H1 (cell line): Measurements from ENCODE around the gene EPB41L4B. TPM values are rescaled to one million over a fixed set of nuclear protein-coding genes. Genes with fewer than 3 reads are reported as not detected.

Experiments
- CTCF ChIA-PET: fragments of 300-600 bp; sonication (Branson Sonifier 250); formaldehyde crosslinking; loops from one replicate; lab custom pipeline; 2021; ENCODE audit not compliant: partially characterized antibody; lab: Charles Lee
- POLR2A ChIA-PET: fragments of 300-600 bp; sonication (Branson Sonifier 250); formaldehyde crosslinking; loops from one replicate; lab custom pipeline; 2021; ENCODE audit warnings: inconsistent platforms; ENCODE audit not compliant: partially characterized antibody; lab: Charles Lee
- DNase-seq, 2 experiments: peaks; one replicate each; pipeline versions ENCODE4 v3.0.0 to v3.0.0-alpha.2; 2010 to 2022; ENCODE audit warnings: low spot score in 2 of 2, low read depth in 1 of 2, mixed read lengths in 1 of 2
- FAIRE-seq: peaks from 2 replicates; lab custom pipeline; 2011; peaks lifted over from hg19 to GRCh38; lab: Jason Lieb, UNC
- H2AFZ ChIP-seq: 2 replicates; pipeline ENCODE4 v1.8.1; 2012; ENCODE audit warnings: low read length, inconsistent platforms
- H2AK5ac ChIP-seq: 2 replicates; pipeline ENCODE4 v1.6.1; 2013; ENCODE audit warnings: low read depth, low read length
- H2BK120ac ChIP-seq: replicated peaks from 2 replicates; pipeline ENCODE3; 2013; ENCODE audit warnings: low read depth, low read length, inconsistent platforms
- H2BK12ac ChIP-seq: 2 replicates; pipeline ENCODE4 v1.6.1; 2013; ENCODE audit warnings: low read depth, low read length
- H2BK15ac ChIP-seq: 2 replicates; pipeline ENCODE4 v1.6.1; 2013; ENCODE audit warnings: low read length
- H2BK20ac ChIP-seq: 2 replicates; pipeline ENCODE4 v1.6.1; 2013; ENCODE audit warnings: low read length
- H2BK5ac ChIP-seq: 2 replicates; pipeline ENCODE4 v1.6.1; 2013; ENCODE audit warnings: low read depth, low read length
- H3K14ac ChIP-seq: 2 replicates; pipeline ENCODE4 v1.6.1; 2013; ENCODE audit warnings: inconsistent platforms; ENCODE audit not compliant: insufficient read length
- H3K18ac ChIP-seq: 2 replicates; pipeline ENCODE4 v1.6.1; 2013; ENCODE audit warnings: low read length; ENCODE audit errors: extremely low read depth
- H3K23ac ChIP-seq: 2 replicates; pipeline ENCODE4 v1.6.1; 2013; ENCODE audit warnings: inconsistent platforms; ENCODE audit not compliant: insufficient read length
- H3K23me2 ChIP-seq: 2 replicates; pipeline ENCODE4 v1.6.1; 2013; ENCODE audit warnings: low read depth, low read length
- H3K27ac ChIP-seq: 2 replicates; pipeline ENCODE4 v1.6.1; 2011; ENCODE audit warnings: low read depth, low read length, inconsistent platforms
- H3K27me3 ChIP-seq, 4 experiments: replicated peaks in 1 of 4; 1 replicate in 1 of 4; 2 replicates in 3 of 4; pipeline versions ENCODE4 v1.6.1 to v1.8.1; 2011 to 2013; ENCODE audit warnings: low read length in 3 of 4, mild to moderate bottlenecking in 3 of 4, inconsistent platforms in 2 of 4, mixed read lengths in 2 of 4, moderate library complexity in 1 of 4; ENCODE audit not compliant: control insufficient read depth in 3 of 4, insufficient read depth in 3 of 4; ENCODE audit errors: extremely low read depth in 1 of 4
- H3K36me3 ChIP-seq, 4 experiments: 2 replicates each; pipeline versions ENCODE4 v1.6.1 to v1.8.1; 2011 to 2013; ENCODE audit warnings: mild to moderate bottlenecking in 4 of 4, low read length in 3 of 4, moderate library complexity in 2 of 4, control low read depth in 1 of 4, inconsistent platforms in 1 of 4; ENCODE audit not compliant: insufficient read depth in 4 of 4, control insufficient read depth in 2 of 4
- H3K4ac ChIP-seq: replicated peaks from 2 replicates; pipeline ENCODE3; 2013; ENCODE audit warnings: low read length, low read depth, mixed read lengths, inconsistent platforms; ENCODE audit not compliant: insufficient read length
- H3K4me1 ChIP-seq, 4 experiments: replicated peaks in 1 of 4; 1 replicate in 1 of 4; 2 replicates in 3 of 4; pipeline versions ENCODE4 v1.6.1 to v1.8.1; 2011 to 2013; ENCODE audit warnings: low read length in 3 of 4, inconsistent platforms in 2 of 4, mixed read lengths in 1 of 4; ENCODE audit not compliant: insufficient read depth in 4 of 4, control insufficient read depth in 3 of 4
- H3K4me2 ChIP-seq, 2 experiments: 2 replicates each; pipeline versions ENCODE4 v1.6.1 to v1.8.1; 2011 to 2013; ENCODE audit warnings: low read depth in 2 of 2, low read length in 2 of 2, control low read depth in 1 of 2, inconsistent platforms in 1 of 2, mild to moderate bottlenecking in 1 of 2; ENCODE audit not compliant: insufficient read depth in 1 of 2
- H3K4me3 ChIP-seq, 4 experiments: fragments of 200-600, 300-600 bp in 1 of 4; sonication (generic), shearing (Covaris generic), sonication (Bioruptor Twin) in 1 of 4; 2 replicates each; pipeline versions ENCODE4 v1.5.1 to v1.8.1; 2011 to 2016; ENCODE audit warnings: low read length in 4 of 4, low read depth in 3 of 4, control low read depth in 2 of 4, inconsistent platforms in 2 of 4, mild to moderate bottlenecking in 2 of 4, mixed read lengths in 1 of 4, moderate library complexity in 1 of 4; ENCODE audit not compliant: insufficient read depth in 2 of 4; ENCODE audit errors: extremely low read depth in 1 of 4
- H3K56ac ChIP-seq: replicated peaks from 2 replicates; pipeline ENCODE3; 2013; ENCODE audit warnings: low read depth, mild to moderate bottlenecking, mixed read lengths, low read length, inconsistent platforms; ENCODE audit not compliant: insufficient read length
- H3K79me1 ChIP-seq: 2 replicates; pipeline ENCODE4 v1.6.1; 2013; ENCODE audit warnings: low read depth, low read length, control low read depth
- H3K79me2 ChIP-seq, 2 experiments: 2 replicates each; pipeline versions ENCODE4 v1.6.1 to v1.8.1; 2012 to 2013; ENCODE audit warnings: low read length in 2 of 2, mild to moderate bottlenecking in 2 of 2, inconsistent platforms in 1 of 2; ENCODE audit not compliant: insufficient read depth in 2 of 2, control insufficient read depth in 1 of 2
- H3K9ac ChIP-seq, 4 experiments: replicated peaks in 1 of 4; 1 replicate in 1 of 4; 2 replicates in 3 of 4; pipeline versions ENCODE4 v1.6.1 to v1.8.1; 2011 to 2013; ENCODE audit warnings: low read depth in 3 of 4, low read length in 3 of 4, control low read depth in 2 of 4, mild to moderate bottlenecking in 2 of 4, moderate library complexity in 2 of 4, inconsistent platforms in 1 of 4; ENCODE audit errors: extremely low read depth in 1 of 4
- H3K9me3 ChIP-seq, 2 experiments: 2 replicates each; pipeline versions ENCODE4 v1.6.1 to v1.8.1; 2012 to 2013; ENCODE audit warnings: mild to moderate bottlenecking in 2 of 2, moderate library complexity in 2 of 2, control low read depth in 1 of 2, inconsistent platforms in 1 of 2, low read depth in 1 of 2, low read length in 1 of 2, mixed read lengths in 1 of 2; ENCODE audit not compliant: insufficient read depth in 2 of 2
- H4K20me1 ChIP-seq, 2 experiments: replicated peaks in 1 of 2; 2 replicates each; pipeline versions ENCODE3 to v1.8.1; 2011 to 2013; ENCODE audit warnings: inconsistent platforms in 2 of 2, low read length in 2 of 2, mild to moderate bottlenecking in 1 of 2; ENCODE audit not compliant: insufficient read depth in 2 of 2, control insufficient read depth in 1 of 2
- H4K5ac ChIP-seq: 2 replicates; pipeline ENCODE4 v1.6.1; 2013; ENCODE audit warnings: low read length, low read depth, mixed read lengths, inconsistent platforms; ENCODE audit not compliant: insufficient read length
- H4K8ac ChIP-seq: 2 replicates; pipeline ENCODE4 v1.8.0; 2013; ENCODE audit warnings: mild to moderate bottlenecking, moderate library complexity, low read length, inconsistent platforms; ENCODE audit not compliant: insufficient read depth; ENCODE audit errors: extremely low read depth
- H4K91ac ChIP-seq: replicated peaks from 2 replicates; pipeline ENCODE3; 2013; ENCODE audit warnings: low read length, mixed read lengths, inconsistent platforms; ENCODE audit not compliant: insufficient read length
- ASH2L ChIP-seq: fragments of 200-600, 300-600 bp; sonication (generic); IDR thresholded peaks from one replicate; pipeline ENCODE4 v1.7.1; 2017; ENCODE audit warnings: low read length
- EP300 ChIP-seq, 2 experiments: IDR thresholded peaks; 1 replicate in 1 of 2; 2 replicates in 1 of 2; pipeline ENCODE4 v1.6.1; 2011 to 2012; ENCODE audit warnings: low read depth in 2 of 2, low read length in 2 of 2, mild to moderate bottlenecking in 2 of 2, borderline replicate concordance in 1 of 2, inconsistent platforms in 1 of 2, moderate library complexity in 1 of 2
- KDM4A ChIP-seq: IDR thresholded peaks from one replicate; pipeline ENCODE4 v1.7.1; 2012; ENCODE audit warnings: low read depth, mild to moderate bottlenecking, moderate library complexity, low read length, inconsistent platforms; ENCODE audit not compliant: severe bottlenecking
- RXRA ChIP-seq: IDR thresholded peaks from 2 replicates; pipeline ENCODE4 v1.6.1; 2011; ENCODE audit warnings: low read depth, mild to moderate bottlenecking, low read length, moderate library complexity; ENCODE audit not compliant: insufficient read depth
- SAP30 ChIP-seq: fragments of 300-600 bp; sonication (generic); IDR thresholded peaks from 2 replicates; pipeline ENCODE4 v1.7.1; 2012; ENCODE audit warnings: low read length, moderate library complexity, mild to moderate bottlenecking, inconsistent platforms; ENCODE audit not compliant: insufficient read depth, insufficient replicate concordance
- SP1 ChIP-seq: IDR thresholded peaks from 2 replicates; pipeline ENCODE4 v1.6.1; 2011; ENCODE audit warnings: low read depth, low read length
- WGBS, 2 experiments: shearing (Covaris generic) in 1 of 2; methylation state at CpG; one replicate each; pipeline versions ENCODE4 v1.1.6 to v1.1.7; 2013 to 2015; ENCODE audit warnings: low lambda C conversion rate in 2 of 2, mixed read lengths in 2 of 2, inconsistent platforms in 1 of 2, low coverage in 1 of 2, missing lambda C conversion rate in 1 of 2; ENCODE audit not compliant: insufficient replicate concordance in 2 of 2, insufficient coverage in 1 of 2, insufficient read length in 1 of 2; ENCODE audit errors: extremely low coverage in 1 of 2, missing lambda C conversion rate in 1 of 2; 5-methylcytosine and 5-hydroxymethylcytosine counted together
- polyA plus RNA-seq, 7 experiments: library from polyadenylated mRNA; depleted of rRNA in 3 of 7; stranded (reverse) in 5 of 7; unstranded in 2 of 7; fragments of >200 nt in 5 of 7; fragments of 200-250 nt in 2 of 7; gene quantifications; 1 replicate in 5 of 7; 2 replicates in 1 of 7; 4 replicates in 1 of 7; pipeline versions ENCODE4 v1.2.1 to v1.2.3, GENCODE V29; 2011 to 2013; ENCODE audit warnings: missing spikeins in 2 of 7, mixed read lengths in 2 of 7
- total RNA-seq: library from RNA; stranded (reverse); fragmentation: NEBNext Ultra II Directional; extraction: Animal tissue kit (Norgen Biotek cat#: 25700); gene quantifications from 2 replicates; pipeline ENCODE4 v1.2.1, GENCODE V29; 2021

EPB41L4B gene
- total and polyA plus RNA-seq, 2 of the 8 experiments (the other 6 are each of a cell fraction or from before 2014, with no cell fraction given): 11.9 to 25.0 TPM

- Histone ChIP-seq H2BK12ac (no peak overlapping the region), H4K91ac (no peak overlapping the region), H3K18ac (no peak overlapping the region), H3K27ac (no peak overlapping the region), H3K79me1 (peaks cover 24% of the 10 kb centered on the region), H2BK20ac (no peak overlapping the region), H3K36me3 (no peaks in the 10 kb centered on the region), H2BK5ac (no peak overlapping the region), H2BK15ac (no peak overlapping the region), H3K79me2 (peaks cover 31 to 97% of the 10 kb centered on the region in 2 experiments), H3K27me3 (no peaks in the 10 kb centered on the region), H2AK5ac (no peak overlapping the region), H3K56ac (no peak overlapping the region), H3K9ac (no peak overlapping the region), H4K8ac (no peak overlapping the region), H3K23me2 (no peaks in the 10 kb centered on the region; the same call in 1 of the 2 replicates), H3K4me3 (no peak overlapping the region), H2AFZ (no peak overlapping the region), H3K4me1 (peaks cover 24 to 42% (median 34%) of the 10 kb centered on the region in 4 experiments), H3K9me3 (no peaks in the 10 kb centered on the region), H4K20me1 (peaks cover 8 to 16% of the 10 kb centered on the region in 2 experiments), H3K4ac (no peak overlapping the region), H3K23ac (no peak overlapping the region), H2BK120ac (no peak overlapping the region), H3K14ac (no peak overlapping the region), H3K4me2 (peak overlapping the region in 1 of 2 experiments; percentile 23; a peak in 3 of 4 replicates), H4K5ac (no peak overlapping the region)
- ChIA-PET CTCF (interaction anchor here (0.7 to 2.1 kb wide), 5 partner anchors 8 to 237 kb away, joined by 3 to 16 read pairs (median 4); partner anchors contain the start of gene EPB41L4B), POLR2A (interaction anchor here (0.6 to 1.3 kb wide), 4 partner anchors 8 to 195 kb away, joined by 3 read pairs; partner anchors contain the start of gene EPB41L4B)
- DNase-seq (no peak), FAIRE-seq (no peak)
- WGBS, 2 experiments: 71% methylated on average over 4 of the region's 4 CpGs; no CpG with 5 or more reads in 1 of the 2 experiments
- TF ChIP-seq SAP30: no peak
- no peak for TF ChIP-seq SP1
- no peak for TF ChIP-seq EP300 (IDR thresholded peaks at IDR 0.05; ENCODE audit: borderline replicate concordance in 1 of 2, low read depth in 2 of 2, low read length in 2 of 2)
- TF ChIP-seq KDM4A: no peak
- TF ChIP-seq ASH2L: no peak
- TF ChIP-seq RXRA: no peak
Observed at GRCh38 chr9:109313351-109313750, 7.5 kb downstream of the EPB41L4B start.
